Activated CD4-positive, CD25-positive, alpha-beta regulatory T cell treated with anti-CD3 and anti-CD28 coated beads, Interleukin-2, amount 50 U/mL, for 24 hours (primary cell): ENCODE data around the gene TCP11L1.

ENCODE experiments used
- ATAC-seq, 2 donors: fragments of 150-1000 bp; cut with Tn5 transposase; one replicate each; pipeline ENCODE4 v1.10.0; 2021; ENCODE audit warnings: mild to moderate bottlenecking in 1 of 2, moderate library complexity in 1 of 2

The TCP11L1 gene, protein sequence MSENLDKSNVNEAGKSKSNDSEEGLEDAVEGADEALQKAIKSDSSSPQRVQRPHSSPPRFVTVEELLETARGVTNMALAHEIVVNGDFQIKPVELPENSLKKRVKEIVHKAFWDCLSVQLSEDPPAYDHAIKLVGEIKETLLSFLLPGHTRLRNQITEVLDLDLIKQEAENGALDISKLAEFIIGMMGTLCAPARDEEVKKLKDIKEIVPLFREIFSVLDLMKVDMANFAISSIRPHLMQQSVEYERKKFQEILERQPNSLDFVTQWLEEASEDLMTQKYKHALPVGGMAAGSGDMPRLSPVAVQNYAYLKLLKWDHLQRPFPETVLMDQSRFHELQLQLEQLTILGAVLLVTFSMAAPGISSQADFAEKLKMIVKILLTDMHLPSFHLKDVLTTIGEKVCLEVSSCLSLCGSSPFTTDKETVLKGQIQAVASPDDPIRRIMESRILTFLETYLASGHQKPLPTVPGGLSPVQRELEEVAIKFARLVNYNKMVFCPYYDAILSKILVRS

DNA sequence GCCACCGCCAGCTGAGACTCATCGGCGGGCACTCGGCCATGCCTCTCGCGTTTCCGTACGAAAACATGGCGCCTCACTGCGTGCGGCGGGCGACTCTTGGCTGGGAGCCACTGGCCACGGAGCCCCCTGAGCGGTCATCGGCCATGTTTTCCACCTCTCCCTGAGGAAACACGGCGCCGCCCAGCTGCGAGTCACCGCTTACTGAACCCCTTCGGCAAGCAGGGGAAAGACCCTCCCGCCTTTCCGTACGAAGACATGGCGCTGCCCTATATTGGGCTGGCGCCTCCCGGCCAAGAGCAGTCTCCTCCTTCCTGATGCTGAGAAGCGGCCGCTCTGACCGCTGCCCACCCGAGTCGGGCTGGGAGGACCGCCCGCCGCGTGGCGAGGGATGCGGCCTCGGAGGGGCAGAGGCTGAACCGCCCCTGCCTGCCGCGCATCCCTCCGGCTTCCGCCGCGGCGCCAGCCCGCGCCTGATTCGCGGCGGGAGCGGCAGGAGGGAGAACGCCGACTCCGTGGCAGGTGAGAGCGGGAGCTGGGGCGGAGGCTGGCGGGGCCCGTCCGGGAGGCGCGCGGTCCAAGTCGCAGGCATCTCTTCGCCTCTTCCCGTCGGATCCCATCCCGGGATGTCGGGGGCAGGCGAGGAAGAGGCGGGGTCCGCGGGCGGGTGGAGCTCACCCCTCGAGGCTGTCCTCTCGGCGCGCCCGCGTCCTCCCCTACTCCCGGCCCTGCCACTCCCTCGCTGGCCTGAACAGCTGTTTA, at the start of gene TCP11L1:
TCP11L1 (plus strand) TSS at position 299 of the 759 bp plus-strand sequence. CDS start 4,202 bp downstream, outside the sequence.
- peak; percentile 81 to 84 for ATAC-seq

DNA sequence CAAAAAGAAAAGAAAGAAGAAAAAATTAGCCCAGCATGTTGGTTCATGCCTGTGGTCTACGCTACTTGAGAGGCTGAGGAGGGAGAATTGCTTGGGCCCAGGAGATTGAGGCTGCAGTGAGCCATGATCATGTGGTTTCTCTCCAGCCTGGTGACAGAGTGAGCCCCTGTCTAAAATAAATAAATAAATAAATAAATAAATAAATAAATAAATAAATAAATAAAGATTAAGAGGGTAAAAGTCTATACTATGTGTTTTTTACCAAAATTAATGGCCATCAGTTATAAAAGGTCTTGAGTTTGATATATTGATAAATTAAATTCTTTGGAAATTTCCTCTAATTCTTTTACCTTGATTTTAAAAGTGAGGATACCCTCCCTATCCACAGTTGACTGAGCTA, 48.9 kb upstream of the TCP11L1 start:
- no peak for ATAC-seq

DNA sequence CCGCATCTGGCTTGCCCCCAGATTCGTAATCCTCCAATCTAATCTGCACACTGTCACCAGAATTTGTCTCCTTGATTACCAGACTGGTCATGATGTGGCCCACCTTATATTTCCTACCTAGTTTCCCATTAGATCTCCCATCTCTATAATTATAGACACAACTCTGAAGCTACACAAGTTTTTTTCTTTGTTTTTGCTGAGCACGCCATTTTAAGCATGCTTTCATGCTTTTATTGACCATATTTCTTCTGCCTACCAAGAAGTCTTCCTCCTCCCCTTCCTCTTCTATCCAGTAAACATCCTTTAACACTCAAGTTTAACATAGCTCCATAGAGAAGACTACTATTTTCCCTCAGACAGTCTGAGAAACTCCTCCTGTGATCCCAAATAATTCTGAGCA, 47.9 kb upstream of the TCP11L1 start:
- no peak for ATAC-seq

DNA sequence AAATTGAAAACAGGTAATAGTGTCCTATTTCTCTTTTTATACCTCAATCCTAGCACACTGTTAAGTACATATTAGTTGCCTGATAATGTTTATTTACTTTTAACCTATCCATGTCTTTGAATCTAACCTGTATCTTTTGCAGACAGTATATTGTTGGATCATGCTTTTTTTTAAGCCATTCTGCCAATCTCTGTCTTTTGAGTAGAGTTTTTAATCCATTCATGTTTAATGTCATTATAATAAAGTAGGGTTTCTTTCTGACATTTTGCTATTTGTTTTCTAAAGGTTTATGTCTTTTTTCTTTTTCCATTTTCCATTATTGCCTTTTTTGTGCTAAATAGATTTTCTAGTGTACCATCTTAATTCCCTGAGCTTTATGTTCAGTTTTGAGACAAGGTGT, 47.5 kb upstream of the TCP11L1 start:
- no peak for ATAC-seq

DNA sequence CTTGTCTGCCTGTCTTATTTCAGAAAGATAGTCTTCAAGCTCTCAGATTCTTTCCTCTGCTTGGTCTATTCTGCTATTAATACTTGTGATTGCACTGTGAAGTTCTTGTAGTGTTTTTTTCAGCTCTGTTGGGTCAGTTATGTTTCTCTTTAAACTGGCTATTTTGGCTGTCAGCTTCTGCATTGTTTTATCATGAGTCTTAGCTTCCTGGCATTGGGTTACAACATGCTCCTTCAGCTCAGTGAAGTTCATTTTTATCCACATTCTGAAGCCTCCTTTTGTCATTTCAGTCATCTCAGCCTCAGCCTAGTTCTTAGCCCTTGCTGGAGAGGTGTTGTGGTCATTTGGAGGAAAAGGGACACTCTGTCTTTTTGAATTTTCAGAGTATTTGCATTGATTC, 39.2 kb upstream of the TCP11L1 start:
- ATAC-seq = no peak

DNA sequence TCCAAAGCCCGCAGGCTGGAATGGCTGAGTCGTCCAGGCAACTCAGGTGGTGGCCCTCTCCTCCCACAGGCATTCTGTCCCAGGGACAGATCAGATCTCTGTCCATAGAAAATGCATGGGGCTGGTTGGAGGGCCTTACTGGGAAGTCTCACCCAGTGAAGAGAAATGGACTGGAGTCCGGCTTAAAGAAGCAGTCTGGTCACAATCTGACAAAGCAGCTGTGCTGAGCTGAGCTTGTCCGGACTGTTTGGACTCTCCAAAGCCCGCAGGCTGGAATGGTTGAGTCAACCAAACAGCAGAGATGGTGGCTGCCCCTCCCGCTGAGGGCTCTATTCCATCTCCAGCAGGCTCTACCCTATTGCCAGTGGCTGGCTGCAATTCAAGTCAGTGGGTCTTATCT, 38.1 kb upstream of the TCP11L1 start:
- no peak for ATAC-seq

DNA sequence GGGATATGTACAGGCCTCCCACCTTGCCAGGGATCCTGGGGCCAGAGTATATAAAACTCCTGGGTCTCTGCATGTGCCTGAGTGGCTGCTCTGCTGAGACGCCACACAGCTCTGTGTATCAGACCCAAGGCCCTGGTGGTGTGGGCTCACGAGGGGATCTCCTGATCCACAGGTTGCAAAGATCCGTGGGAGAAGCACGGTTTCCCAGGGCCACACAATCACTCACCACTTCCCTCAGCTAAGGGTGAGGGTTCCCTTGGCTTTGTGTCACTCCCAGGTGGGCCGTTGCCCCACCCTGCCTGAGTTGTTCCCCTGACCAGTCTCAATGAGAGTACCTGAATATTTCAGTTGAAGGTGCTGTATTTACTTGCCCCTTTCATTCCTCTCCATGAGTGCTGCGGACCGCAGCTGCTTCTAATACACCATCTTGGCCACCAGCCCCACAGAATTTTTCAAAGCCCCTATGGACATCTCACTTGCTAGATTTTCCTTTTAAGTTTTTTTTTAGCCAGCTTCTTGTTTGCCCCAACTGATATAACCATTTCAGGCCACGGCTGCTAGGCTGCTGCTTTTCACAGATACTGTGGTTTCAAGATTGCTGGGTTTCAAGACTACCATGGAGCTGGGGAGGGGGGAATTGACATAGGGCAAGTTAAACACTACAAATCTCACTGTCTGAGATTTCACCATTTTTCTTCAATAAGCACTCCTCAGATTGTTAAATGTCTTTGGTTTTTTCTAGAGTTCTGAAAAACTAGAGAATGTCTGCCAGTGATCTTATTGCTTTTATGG, 37.4 kb upstream of the TCP11L1 start:
- no peak for ATAC-seq

DNA sequence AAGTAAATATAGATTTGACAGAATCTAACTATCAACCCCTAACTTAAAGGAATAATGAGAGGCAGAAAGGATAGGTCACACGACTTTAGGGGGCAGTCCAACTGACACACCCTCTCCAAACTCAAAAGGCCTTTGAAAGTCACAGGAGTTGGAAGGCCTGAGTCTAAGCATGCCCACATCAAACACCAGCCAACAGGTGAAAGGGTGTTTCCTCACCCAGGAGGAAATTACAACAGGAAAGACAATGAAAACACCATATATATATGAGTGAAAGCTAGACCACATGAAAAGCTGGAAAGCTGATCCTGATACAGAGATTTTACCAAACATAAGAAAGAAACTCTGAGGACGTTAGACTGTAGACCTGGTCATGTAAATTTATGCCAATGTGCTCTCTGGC, 34.2 kb upstream of the TCP11L1 start:
- peak in 1 of 2 donors; percentile 44 for ATAC-seq

DNA sequence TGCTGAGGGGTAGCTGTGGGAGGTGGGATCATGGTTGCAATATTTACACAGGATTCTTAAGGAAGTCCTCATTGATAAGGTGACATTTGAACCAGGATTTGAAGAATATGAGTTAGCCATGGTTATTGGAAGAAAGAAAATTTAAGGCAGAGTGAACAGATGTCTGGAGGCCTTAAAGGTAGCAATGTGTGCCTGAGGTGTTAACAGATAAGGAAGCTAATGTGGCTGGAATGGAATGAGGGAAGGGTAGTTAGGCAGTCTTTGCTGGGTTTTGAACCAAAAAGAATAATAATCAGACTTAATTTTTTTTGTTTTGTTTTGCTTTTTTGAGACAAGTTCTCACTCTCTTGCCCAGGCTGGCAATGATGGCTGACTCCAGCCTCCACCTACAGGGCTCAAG, 33.4 kb upstream of the TCP11L1 start:
- ATAC-seq = no peak

DNA sequence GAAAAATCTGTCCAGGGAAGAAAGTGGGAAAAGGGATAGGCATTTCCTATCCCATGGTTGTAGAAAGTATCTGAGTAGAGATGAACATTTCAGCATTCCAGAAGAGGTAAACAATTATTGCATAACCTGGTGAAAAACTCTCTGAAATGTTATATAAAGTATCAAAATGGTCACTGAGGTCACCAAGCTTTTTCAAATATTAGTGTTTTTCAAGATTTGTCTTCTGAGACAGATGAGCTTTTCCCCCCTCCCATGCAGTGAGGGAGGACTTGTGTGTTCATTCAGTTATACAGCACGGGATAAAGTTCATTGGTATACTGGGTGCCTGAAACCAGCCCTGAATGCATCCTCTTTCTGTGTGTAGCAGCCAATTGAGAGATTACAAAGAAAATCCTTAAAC, 25.6 kb upstream of the TCP11L1 start:
- no peak for ATAC-seq

DNA sequence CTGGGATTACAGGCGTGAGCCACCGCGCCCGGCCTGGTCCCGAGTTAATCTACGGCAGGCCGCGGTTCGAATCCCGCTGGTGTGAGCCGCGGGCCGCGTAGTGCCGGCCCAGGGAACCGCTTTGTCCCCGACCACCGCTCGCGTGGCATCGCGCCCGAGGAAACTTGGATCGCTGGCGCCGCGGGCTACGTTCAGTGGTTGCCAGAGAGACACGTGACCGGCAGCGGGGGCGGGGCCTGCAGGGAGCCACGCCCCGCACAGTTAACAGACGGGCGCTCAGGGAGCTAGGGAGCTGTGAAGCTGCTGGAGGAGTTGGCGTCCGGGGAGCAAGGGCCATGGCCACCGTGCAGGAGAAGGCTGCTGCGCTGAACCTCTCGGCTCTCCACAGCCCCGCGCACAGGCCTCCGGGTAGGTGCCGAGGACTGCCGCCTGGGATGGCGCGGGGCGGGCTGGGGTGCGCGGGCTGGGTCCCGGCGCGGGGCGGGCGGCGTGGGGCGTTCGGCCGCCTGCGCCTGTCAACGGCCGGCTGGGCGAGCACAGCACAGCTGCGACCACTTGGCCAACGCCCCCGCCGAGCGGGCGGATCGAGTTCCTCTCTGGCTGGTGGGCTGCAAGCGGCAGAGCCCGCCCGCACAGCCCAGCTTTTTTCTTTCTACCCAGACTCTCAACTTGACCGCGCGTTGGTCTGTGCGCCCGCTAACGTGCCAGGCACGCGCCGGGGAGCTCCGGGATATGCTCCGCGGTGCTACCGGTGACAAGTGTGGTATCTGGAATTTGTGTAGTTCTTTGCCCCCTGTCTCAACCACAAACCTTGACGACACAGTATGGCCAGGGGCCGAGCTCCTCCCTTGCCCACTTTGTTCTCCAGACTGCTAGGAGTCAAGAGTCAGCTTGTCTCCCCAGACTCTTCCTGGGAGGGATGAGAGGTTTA, 23.5 kb upstream of the TCP11L1 start, which contains the start of gene DEPDC7:
DEPDC7 (plus strand) TSS at position 258 of the 931 bp plus-strand sequence; CDS start at position 336, 78 bp downstream.
- ATAC-seq = peak; percentile 74 to 81

DNA sequence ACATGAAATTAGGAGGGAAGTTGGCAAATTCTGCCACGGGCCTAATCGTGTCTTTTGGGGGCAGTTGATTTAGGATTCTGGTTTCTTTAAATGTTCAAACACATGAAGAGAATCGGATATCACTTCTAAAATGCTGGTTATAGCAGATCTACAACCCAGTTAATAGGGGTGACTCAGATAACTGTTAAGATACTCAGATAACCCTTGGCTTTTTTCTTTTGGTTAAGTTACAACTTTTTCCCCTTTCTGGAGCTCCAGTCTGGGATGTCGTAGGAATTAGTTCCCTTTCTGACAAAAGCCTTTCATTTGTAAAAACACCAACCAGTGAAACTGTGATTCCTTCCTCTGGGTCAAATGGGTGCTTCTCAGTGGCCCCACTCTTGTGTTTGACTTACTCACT, 22.7 kb upstream of the TCP11L1 start:
- ATAC-seq = no peak

DNA sequence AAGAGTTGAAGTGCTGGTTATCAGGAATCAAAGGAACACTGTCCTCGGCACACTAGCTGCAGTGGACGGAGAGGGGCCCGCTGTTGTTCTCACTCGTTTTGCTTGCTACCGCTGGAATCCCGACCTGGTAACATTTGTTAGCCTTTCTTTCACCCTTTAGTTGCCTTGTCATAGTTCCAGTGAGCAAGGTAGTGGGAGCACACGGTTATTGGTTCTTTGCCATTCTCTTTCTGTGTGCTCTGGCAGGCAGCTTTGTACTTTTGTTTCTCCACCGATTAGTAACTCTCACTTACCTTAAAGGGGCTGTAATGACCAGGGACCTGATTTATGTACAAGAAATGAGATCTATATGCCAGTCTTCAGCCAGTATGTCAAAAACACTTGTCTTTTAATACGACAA, 21.9 kb upstream of the TCP11L1 start:
- no peak for ATAC-seq

DNA sequence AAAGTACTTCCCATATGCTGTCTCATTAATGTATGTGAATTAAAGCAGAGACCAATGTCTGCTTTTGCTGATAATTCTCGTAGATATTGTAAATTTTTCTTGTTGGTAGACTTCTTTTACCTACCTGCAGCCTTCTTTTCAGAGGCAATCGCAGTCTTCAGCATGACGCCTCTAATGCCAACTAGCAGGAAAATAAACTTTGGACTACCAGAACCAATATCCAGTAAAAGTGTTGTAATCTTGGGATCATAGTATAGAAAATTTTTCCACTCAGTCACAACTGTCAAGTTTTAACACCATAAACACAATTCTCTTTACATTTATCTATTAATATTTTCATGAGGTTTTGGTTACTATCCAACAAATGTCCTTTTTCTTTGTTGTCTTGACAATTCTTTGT, 21.4 kb upstream of the TCP11L1 start:
- ATAC-seq = no peak

DNA sequence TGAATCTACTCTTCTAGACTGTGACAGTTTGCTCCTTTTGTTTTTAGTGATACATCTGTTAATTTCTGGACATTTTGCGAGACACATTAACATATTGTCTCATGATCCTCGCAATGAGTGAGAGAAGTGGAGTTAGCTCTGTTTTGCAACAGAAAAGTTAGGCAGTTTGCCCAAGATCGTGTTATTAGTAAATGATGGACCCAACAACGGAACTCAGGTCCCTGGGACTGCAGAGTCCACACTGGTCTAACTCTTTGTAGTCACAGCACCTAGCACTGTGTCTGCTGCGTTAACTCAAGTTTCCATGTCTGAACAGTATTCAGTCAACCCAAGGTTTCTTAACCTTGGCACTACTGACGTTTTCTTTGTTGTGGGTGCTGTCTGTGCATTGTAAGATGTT, 20.5 kb upstream of the TCP11L1 start:
- ATAC-seq = no peak

DNA sequence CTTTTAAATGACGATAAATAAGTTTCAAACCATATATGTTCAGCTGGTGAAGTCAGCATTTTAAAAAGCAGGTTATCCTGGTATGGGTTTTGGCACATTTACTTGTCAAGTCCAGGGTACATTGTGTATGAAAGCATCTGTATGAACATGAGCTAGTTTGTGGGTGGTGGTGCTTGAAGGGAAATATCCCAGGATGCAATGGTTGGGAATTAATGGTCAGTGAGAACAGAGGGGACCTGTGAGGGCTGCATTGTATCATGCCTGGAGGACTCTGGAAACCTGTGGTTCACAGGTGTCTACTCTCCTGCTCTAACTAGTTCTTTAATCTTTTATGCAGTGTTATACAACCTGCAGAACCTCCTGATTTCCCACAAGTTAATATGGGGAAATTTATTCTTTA, 17.9 kb upstream of the TCP11L1 start:
- no peak for ATAC-seq

DNA sequence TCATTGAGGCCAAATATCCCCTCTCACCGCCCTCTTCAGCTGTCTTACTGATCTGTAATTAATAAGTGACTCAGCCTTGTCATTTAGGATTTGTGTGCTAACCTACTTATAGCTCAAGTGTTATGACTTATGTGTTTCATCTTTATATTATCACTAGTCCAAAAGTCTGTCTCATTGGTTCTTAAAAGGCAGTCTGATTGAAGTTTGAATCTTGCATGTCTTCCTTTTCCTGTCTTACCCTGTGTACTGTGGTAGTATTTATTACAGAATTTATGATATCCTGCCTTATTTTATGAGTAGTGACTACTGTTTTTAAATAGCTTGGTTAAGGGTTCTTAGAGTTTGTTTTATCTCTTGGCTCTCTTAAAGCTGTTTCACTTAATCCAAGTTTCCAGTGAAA, 17.4 kb upstream of the TCP11L1 start:
- peak; percentile 48 to 53 for ATAC-seq

DNA sequence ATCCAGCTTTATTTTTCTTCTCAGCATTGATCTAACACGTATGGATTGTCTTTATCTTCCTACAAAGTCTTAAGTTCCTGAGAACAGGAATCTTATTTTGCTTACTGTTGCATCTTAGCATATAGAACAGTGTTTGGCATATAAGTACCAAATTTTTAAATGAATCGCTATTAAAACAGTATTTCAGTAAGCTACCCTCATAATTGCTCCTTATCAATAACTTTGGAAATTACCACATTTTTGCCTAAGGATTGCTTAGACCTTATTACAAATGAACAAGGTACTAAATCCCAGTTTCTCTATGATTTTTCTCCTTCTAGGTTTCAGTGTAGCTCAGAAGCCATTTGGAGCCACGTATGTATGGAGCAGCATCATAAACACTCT, 14.0 kb upstream of the TCP11L1 start:
- no peak for ATAC-seq

DNA sequence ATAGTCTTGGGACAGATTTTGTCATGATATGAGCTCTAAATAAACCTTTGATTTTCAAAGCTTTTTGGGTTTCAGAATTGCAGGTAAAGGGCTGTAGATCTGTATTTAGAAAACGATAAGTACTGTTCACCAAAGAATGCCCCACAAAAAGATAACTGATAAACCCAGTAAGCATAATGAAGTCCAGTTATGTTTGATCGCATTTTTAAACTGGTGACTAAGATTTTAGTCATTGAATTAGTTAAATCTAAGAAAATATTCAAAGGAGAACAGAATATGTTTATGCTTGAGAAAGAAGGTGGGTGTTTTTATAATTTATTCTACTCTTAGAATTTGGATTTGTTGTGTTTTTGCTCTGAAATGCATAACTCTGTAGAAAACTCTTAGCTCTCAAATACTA, 12.1 kb upstream of the TCP11L1 start:
- ATAC-seq = no peak

DNA sequence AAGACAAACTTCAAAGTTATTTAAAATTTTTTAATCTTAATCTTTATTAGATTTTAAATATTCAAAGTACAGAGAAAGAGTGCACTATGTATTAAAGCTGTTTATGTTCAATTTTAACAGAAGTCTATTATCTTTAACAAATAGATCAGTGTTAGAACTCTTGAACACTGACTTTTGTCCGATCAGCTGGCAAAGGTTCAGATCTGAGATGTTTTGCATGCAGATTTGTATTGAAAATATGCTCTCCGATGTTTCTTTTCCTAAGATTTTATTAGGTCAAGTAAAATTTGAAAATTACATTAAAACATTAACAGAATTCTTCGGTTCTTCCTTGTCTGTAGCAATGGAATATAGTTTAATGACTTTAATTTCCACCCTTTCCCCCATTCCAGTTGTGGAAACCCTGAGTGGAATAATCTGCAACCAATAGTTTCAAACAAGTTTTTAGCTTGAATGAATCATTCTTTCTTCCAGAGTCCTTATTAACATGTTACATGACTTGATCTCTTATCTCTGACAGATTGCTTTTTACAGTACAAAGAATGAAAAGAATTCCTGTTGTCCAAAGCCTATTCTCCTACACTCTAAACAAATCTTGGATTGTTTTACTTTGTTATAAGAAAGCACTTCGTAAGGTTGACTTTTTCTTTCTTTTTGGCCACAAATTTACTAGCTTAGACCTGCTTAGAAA, 11.4 kb upstream of the TCP11L1 start:
- ATAC-seq = no peak

DNA sequence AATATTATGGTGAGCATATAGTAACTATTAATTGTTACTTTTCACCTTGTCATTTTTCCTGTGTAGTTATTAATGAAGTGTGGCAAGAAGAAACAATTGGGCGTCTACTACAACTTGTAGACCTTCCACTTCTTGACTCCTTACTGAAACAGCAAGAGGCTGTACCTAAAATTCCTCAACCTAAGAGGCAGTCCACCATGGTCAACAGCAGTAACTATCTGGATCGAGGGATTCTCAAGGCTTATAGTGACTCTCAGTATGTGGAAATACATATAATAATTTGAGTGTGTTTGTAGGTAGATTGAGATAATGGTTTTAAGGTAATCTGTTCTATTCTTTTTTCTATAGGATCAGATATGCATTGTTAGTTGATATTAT, 10.8 kb upstream of the TCP11L1 start:
- no peak for ATAC-seq
